ENCODE results near the gene TPST1.

GRCh38 chr7:66336760-66337159, 131.6 kb downstream of the TPST1 start:
- TF ChIP-seq ATF3 (IDR thresholded peaks at IDR 0.05) = no peak
- no peak for TF ChIP-seq ATF3 (CRISPR knock-in tag; conservative IDR thresholded peaks at IDR 0.05)
- TF ChIP-seq MXI1 (IDR thresholded peaks at IDR 0.05; ENCODE audit: low read depth, low read length) = no peak
- TF ChIP-seq MECOM (CRISPR knock-in tag; IDR thresholded peaks at IDR 0.05) = no peak
- TF ChIP-seq CTCF (IDR thresholded peaks at IDR 0.05 in 2 of 3, conservative IDR thresholded peaks at IDR 0.05 in 1 of 3; ENCODE audit: insufficient read depth in 2 of 3, low read depth in 1 of 3, low read length in 3 of 3) = no peak
- no peak for TF ChIP-seq TCF7 (IDR thresholded peaks at IDR 0.05; ENCODE audit: borderline replicate concordance)
- TF ChIP-seq ELK1 (CRISPR knock-in tag; IDR thresholded peaks at IDR 0.05) = no peak
- TF ChIP-seq ZNF75A (CRISPR knock-in tag; IDR thresholded peaks at IDR 0.05) = no peak
- no peak for TF ChIP-seq NR1H2 (CRISPR knock-in tag; IDR thresholded peaks at IDR 0.05)
- no peak for TF ChIP-seq NFIC (IDR thresholded peaks at IDR 0.05)
- no peak for TF ChIP-seq E2F1 (CRISPR knock-in tag; IDR thresholded peaks at IDR 0.05)
- no peak for TF ChIP-seq MAX (CRISPR knock-in tag; IDR thresholded peaks at IDR 0.05)
- TF ChIP-seq PCBP2 (IDR thresholded peaks at IDR 0.05; ENCODE audit: low read depth, low read length, poor library complexity, severe bottlenecking) = no peak
- no peak for TF ChIP-seq ADNP (tag; IDR thresholded peaks at IDR 0.05)
- TF ChIP-seq ZEB2 (IDR thresholded peaks at IDR 0.05) = no peak

Measured in K562 (cell line).